H1 (cell line): ENCODE data around the gene PSMA2. TPM values are rescaled to one million over a fixed set of nuclear protein-coding genes. Genes with fewer than 3 reads are reported as not detected.

Experiments used
- JUND ChIP-seq: IDR thresholded peaks from 2 replicates; pipeline ENCODE4 v1.6.1; 2011; ENCODE audit warnings: mild to moderate bottlenecking, improper control_type of control experiment, low read length
- polyA plus RNA-seq, 7 experiments: library from polyadenylated mRNA; depleted of rRNA in 3 of 7; stranded (reverse) in 5 of 7; unstranded in 2 of 7; fragments of >200 nt in 5 of 7; fragments of 200-250 nt in 2 of 7; gene quantifications; 1 replicate in 5 of 7; 2 replicates in 1 of 7; 4 replicates in 1 of 7; pipeline versions ENCODE4 v1.2.1 to v1.2.3, GENCODE V29; 2011 to 2013; ENCODE audit warnings: missing spikeins in 2 of 7, mixed read lengths in 2 of 7
- total RNA-seq: library from RNA; stranded (reverse); fragmentation: NEBNext Ultra II Directional; extraction: Animal tissue kit (Norgen Biotek cat#: 25700); gene quantifications from 2 replicates; pipeline ENCODE4 v1.2.1, GENCODE V29; 2021
- TF ChIP-seq, protein P1 (sequence below): fragments of 300-600 bp; sonication (generic); IDR thresholded peaks from 2 replicates; pipeline ENCODE4 v1.7.1; 2012; ENCODE audit warnings: low read length, moderate library complexity, mild to moderate bottlenecking, inconsistent platforms; ENCODE audit not compliant: insufficient replicate concordance

PSMA2 gene
- total and polyA plus RNA-seq, 2 of the 8 experiments (the other 6 are each of a cell fraction or from before 2014, with no cell fraction given), result 211 to 259 TPM

DNA sequence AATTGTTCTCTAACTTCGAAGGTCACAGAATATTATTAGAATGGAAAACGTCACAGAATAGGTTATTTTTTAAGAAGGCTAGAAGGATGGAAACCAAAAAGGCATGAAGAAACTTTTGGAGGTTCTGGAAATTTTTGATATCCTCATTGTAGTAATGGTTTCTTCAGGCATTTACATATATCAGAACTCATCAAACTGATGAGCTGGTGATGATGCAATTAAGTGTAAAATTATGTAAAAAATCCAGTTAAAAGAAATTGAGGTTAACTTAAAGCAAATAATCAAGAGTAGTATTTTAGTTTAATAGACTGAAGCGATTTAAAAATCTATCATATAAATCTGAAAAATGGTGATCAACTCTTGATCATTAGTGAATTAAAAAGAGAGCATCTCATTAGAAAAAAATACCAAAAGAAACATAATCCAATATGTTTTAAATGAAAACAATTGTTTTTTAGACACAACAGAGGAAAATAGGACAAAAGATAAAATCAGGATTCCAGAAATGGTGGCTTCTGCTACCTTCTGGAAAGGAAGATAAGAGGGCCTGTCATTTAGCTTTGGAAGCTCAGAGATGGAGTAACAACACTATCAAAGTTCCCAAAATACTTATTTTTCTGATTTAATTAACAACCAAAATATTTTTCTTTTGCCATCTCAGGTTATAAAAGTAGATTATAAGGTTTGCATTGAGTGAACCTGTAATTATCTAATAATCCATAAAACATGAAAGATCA lies 9.8 kb downstream of the PSMA2 start (continued):
- TF ChIP-seq, protein P1, sequence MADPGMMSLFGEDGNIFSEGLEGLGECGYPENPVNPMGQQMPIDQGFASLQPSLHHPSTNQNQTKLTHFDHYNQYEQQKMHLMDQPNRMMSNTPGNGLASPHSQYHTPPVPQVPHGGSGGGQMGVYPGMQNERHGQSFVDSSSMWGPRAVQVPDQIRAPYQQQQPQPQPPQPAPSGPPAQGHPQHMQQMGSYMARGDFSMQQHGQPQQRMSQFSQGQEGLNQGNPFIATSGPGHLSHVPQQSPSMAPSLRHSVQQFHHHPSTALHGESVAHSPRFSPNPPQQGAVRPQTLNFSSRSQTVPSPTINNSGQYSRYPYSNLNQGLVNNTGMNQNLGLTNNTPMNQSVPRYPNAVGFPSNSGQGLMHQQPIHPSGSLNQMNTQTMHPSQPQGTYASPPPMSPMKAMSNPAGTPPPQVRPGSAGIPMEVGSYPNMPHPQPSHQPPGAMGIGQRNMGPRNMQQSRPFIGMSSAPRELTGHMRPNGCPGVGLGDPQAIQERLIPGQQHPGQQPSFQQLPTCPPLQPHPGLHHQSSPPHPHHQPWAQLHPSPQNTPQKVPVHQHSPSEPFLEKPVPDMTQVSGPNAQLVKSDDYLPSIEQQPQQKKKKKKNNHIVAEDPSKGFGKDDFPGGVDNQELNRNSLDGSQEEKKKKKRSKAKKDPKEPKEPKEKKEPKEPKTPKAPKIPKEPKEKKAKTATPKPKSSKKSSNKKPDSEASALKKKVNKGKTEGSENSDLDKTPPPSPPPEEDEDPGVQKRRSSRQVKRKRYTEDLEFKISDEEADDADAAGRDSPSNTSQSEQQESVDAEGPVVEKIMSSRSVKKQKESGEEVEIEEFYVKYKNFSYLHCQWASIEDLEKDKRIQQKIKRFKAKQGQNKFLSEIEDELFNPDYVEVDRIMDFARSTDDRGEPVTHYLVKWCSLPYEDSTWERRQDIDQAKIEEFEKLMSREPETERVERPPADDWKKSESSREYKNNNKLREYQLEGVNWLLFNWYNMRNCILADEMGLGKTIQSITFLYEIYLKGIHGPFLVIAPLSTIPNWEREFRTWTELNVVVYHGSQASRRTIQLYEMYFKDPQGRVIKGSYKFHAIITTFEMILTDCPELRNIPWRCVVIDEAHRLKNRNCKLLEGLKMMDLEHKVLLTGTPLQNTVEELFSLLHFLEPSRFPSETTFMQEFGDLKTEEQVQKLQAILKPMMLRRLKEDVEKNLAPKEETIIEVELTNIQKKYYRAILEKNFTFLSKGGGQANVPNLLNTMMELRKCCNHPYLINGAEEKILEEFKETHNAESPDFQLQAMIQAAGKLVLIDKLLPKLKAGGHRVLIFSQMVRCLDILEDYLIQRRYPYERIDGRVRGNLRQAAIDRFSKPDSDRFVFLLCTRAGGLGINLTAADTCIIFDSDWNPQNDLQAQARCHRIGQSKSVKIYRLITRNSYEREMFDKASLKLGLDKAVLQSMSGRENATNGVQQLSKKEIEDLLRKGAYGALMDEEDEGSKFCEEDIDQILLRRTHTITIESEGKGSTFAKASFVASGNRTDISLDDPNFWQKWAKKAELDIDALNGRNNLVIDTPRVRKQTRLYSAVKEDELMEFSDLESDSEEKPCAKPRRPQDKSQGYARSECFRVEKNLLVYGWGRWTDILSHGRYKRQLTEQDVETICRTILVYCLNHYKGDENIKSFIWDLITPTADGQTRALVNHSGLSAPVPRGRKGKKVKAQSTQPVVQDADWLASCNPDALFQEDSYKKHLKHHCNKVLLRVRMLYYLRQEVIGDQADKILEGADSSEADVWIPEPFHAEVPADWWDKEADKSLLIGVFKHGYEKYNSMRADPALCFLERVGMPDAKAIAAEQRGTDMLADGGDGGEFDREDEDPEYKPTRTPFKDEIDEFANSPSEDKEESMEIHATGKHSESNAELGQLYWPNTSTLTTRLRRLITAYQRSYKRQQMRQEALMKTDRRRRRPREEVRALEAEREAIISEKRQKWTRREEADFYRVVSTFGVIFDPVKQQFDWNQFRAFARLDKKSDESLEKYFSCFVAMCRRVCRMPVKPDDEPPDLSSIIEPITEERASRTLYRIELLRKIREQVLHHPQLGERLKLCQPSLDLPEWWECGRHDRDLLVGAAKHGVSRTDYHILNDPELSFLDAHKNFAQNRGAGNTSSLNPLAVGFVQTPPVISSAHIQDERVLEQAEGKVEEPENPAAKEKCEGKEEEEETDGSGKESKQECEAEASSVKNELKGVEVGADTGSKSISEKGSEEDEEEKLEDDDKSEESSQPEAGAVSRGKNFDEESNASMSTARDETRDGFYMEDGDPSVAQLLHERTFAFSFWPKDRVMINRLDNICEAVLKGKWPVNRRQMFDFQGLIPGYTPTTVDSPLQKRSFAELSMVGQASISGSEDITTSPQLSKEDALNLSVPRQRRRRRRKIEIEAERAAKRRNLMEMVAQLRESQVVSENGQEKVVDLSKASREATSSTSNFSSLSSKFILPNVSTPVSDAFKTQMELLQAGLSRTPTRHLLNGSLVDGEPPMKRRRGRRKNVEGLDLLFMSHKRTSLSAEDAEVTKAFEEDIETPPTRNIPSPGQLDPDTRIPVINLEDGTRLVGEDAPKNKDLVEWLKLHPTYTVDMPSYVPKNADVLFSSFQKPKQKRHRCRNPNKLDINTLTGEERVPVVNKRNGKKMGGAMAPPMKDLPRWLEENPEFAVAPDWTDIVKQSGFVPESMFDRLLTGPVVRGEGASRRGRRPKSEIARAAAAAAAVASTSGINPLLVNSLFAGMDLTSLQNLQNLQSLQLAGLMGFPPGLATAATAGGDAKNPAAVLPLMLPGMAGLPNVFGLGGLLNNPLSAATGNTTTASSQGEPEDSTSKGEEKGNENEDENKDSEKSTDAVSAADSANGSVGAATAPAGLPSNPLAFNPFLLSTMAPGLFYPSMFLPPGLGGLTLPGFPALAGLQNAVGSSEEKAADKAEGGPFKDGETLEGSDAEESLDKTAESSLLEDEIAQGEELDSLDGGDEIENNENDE, result no peak
- no peak for TF ChIP-seq JUND
